K562 (cell line): ENCODE results near the gene TRERF1. TPM values are rescaled to one million over a fixed set of nuclear protein-coding genes. Genes with fewer than 3 reads are reported as not detected.
A peak's percentile ranks its signal among the peaks of the same experiment; 100 is the strongest.

Source experiments
- ATAC-seq: fragments of 200-7000 bp; cut with Tn5 transposase; 3 replicates; pipeline ENCODE4 v1.9.1; 2020; ENCODE audit warnings: moderate library complexity
- BruUV-seq: library from RNA; stranded (reverse); fragments of 400-500 nt; replicated peaks from 2 replicates; lab custom pipeline; 2021; lab: Mats Ljungman, UMichigan
- CTCF ChIA-PET: fragments of 300-600 bp; formaldehyde crosslinking; extraction: SDS; loops from one replicate; lab custom pipeline; 2021; ENCODE audit warnings: low intra/inter-chr PET ratio; lab: Yijun Ruan, JAX
- POLR2A ChIA-PET: fragments of 300-600, 350-650 bp; sonication (Branson Sonifier 250); formaldehyde crosslinking; extraction: SDS; loops from one replicate; lab custom pipeline; 2021; ENCODE audit warnings: antibody characterized with exemption, inconsistent platforms; lab: Yijun Ruan, JAX
- DNase-seq, 4 experiments: peaks; one replicate each; pipeline versions ENCODE4 v3.0.0 to v3.0.0-alpha.2; 2011 to 2018; ENCODE audit warnings: low spot score in 3 of 4, mixed read lengths in 3 of 4; ENCODE audit errors: extremely low read depth in 1 of 4
- FAIRE-seq: peaks from 2 replicates; lab custom pipeline; 2011; peaks lifted over from hg19 to GRCh38; lab: Jason Lieb, UNC
- H2AFZ ChIP-seq: 2 replicates; pipeline ENCODE4 v1.6.0; 2011; ENCODE audit warnings: low read depth, low read length, control low read depth, inconsistent platforms
- H3K27ac ChIP-seq: fragments of 200-600 bp; 3 replicates; pipeline ENCODE4 v1.8.0; 2011; ENCODE audit warnings: low read depth, mild to moderate bottlenecking, control low read depth, inconsistent platforms, low read length, moderate library complexity, mixed read lengths; ENCODE audit errors: extremely low read depth
- H3K27me3 ChIP-seq, 2 experiments: fragments of 300-600 bp in 1 of 2; 2 replicates in 1 of 2; 3 replicates in 1 of 2; pipeline versions ENCODE4 v1.6.0 to v1.8.0; 2011; ENCODE audit warnings: inconsistent platforms in 2 of 2, low read length in 2 of 2, mild to moderate bottlenecking in 1 of 2, mixed read lengths in 1 of 2, moderate library complexity in 1 of 2; ENCODE audit not compliant: control insufficient read depth in 2 of 2, insufficient read depth in 2 of 2
- H3K36me3 ChIP-seq: fragments of 300-600 bp; 3 replicates; pipeline ENCODE4 v1.8.0; 2011; ENCODE audit warnings: mild to moderate bottlenecking, low read length, inconsistent platforms; ENCODE audit not compliant: control insufficient read depth, insufficient read depth
- H3K4me1 ChIP-seq, 2 experiments: fragments of 200-600 bp in 1 of 2; replicated peaks in 1 of 2; 2 replicates in 1 of 2; 3 replicates in 1 of 2; pipeline versions ENCODE4 v1.5.1 to v1.8.0; 2011; ENCODE audit warnings: inconsistent platforms in 2 of 2, low read length in 2 of 2, mild to moderate bottlenecking in 1 of 2, mixed read lengths in 1 of 2, moderate library complexity in 1 of 2; ENCODE audit not compliant: control insufficient read depth in 2 of 2, insufficient read depth in 2 of 2
- H3K4me2 ChIP-seq: 2 replicates; pipeline ENCODE4 v1.6.1; 2011; ENCODE audit warnings: low read length, control low read depth, inconsistent platforms, mixed read lengths; ENCODE audit not compliant: insufficient read depth
- H3K4me3 ChIP-seq: fragments of 200-600 bp; sonication (generic), shearing (Covaris generic); 2 replicates; pipeline ENCODE4 v1.5.1; 2016; ENCODE audit warnings: control low read depth, inconsistent platforms
- H3K79me2 ChIP-seq: fragments of 200-600 bp; 3 replicates; pipeline ENCODE4 v1.8.0; 2011; ENCODE audit warnings: low read length, inconsistent platforms; ENCODE audit not compliant: control insufficient read depth, insufficient read depth
- H3K9ac ChIP-seq, 2 experiments: 2 replicates each; pipeline versions ENCODE4 v1.6.0 to v1.6.1; 2011; ENCODE audit warnings: low read depth in 2 of 2, low read length in 2 of 2, control low read depth in 1 of 2, inconsistent platforms in 1 of 2, mild to moderate bottlenecking in 1 of 2, mixed read lengths in 1 of 2; ENCODE audit not compliant: insufficient read depth in 1 of 2
- H3K9me1 ChIP-seq: one replicate; pipeline ENCODE4 v1.6.0; 2011; ENCODE audit warnings: inconsistent platforms, mild to moderate bottlenecking, low read length, moderate library complexity; ENCODE audit not compliant: control insufficient read depth, insufficient read depth
- H3K9me3 ChIP-seq: replicated peaks from 2 replicates; pipeline ENCODE4 v1.5.1; 2011; ENCODE audit warnings: low read depth, low read length, inconsistent platforms; ENCODE audit not compliant: control insufficient read depth, insufficient read depth
- H4K20me1 ChIP-seq: replicated peaks from 2 replicates; pipeline ENCODE4 v1.6.1; 2011; ENCODE audit warnings: low read length, inconsistent platforms, mixed read lengths; ENCODE audit not compliant: control insufficient read depth, insufficient read depth
- EGR1 ChIP-seq: fragments of 450-650 bp; conservative IDR thresholded peaks from 2 replicates; pipeline ENCODE4 v1.6.1; 2017; ENCODE audit warnings: mild to moderate bottlenecking
- ELF1 ChIP-seq: fragments of 200-800 bp; sonication (Bioruptor generic); IDR thresholded peaks from 2 replicates; pipeline ENCODE4 v1.6.1; 2016; ENCODE audit warnings: missing genetic modification characterization, missing compliant biosample characterization
- ETV6 ChIP-seq, 3 experiments: fragments of 150-350 bp in 1 of 3; sonication (generic) in 1 of 3; formaldehyde crosslinking in 1 of 3; IDR thresholded peaks; 2 replicates each; pipeline versions ENCODE4 v1.6.1 to v1.8.0; 2014 to 2022; ENCODE audit warnings: borderline replicate concordance in 2 of 3, low read depth in 2 of 3, antibody characterized with exemption in 1 of 3, low read length in 1 of 3, mild to moderate bottlenecking in 1 of 3, missing genetic modification reagents in 1 of 3
- HIVEP1 ChIP-seq: fragments of 250-450 bp; sonication (Bioruptor Pico); IDR thresholded peaks from 2 replicates; pipeline ENCODE4 v1.4.0; 2020; ENCODE audit warnings: mild to moderate bottlenecking
- HMG20B ChIP-seq: fragments of 250-450 bp; sonication (Bioruptor Pico); IDR thresholded peaks from 2 replicates; pipeline ENCODE4 v1.5.0; 2021; ENCODE audit warnings: mild to moderate bottlenecking
- MBD1 ChIP-seq: fragments of 250-450 bp; sonication (Bioruptor Pico); IDR thresholded peaks from 2 replicates; pipeline ENCODE4 v1.8.0; 2022; ENCODE audit warnings: inconsistent platforms
- SMAD4 ChIP-seq: fragments of 250-450 bp; sonication (Bioruptor Pico); conservative IDR thresholded peaks from 2 replicates; pipeline ENCODE4 v1.8.0; 2021; ENCODE audit warnings: inconsistent platforms, mild to moderate bottlenecking, moderate library complexity
- SPI1 ChIP-seq: IDR thresholded peaks from 2 replicates; pipeline ENCODE4 v1.6.1; 2011; ENCODE audit warnings: low read depth, low read length, control low read depth, borderline replicate concordance
- XRCC5 ChIP-seq: fragments of 200-400 bp; formaldehyde crosslinking; IDR thresholded peaks from 2 replicates; pipeline ENCODE4 v1.6.1; 2017; ENCODE audit warnings: low read depth, mild to moderate bottlenecking, low read length
- ZNF133 ChIP-seq: fragments of 250-450 bp; sonication (Bioruptor Pico); IDR thresholded peaks from 2 replicates; pipeline ENCODE4 v1.4.0; 2020; ENCODE audit warnings: mild to moderate bottlenecking
- ZNF146 ChIP-seq: IDR thresholded peaks from one replicate; pipeline ENCODE4 v1.6.1; 2018; ENCODE audit warnings: missing compliant biosample characterization; ENCODE audit not compliant: unreplicated experiment
- ZNF197 ChIP-seq: fragments of 200-800 bp; sonication (Bioruptor generic); IDR thresholded peaks from 2 replicates; pipeline ENCODE4 v1.6.1; 2016; ENCODE audit warnings: low read depth, missing genetic modification characterization, missing compliant biosample characterization
- ZNF263 ChIP-seq: sonication (generic); formaldehyde crosslinking; IDR thresholded peaks from 2 replicates; pipeline ENCODE4 v1.8.0; 2022; ENCODE audit warnings: mild to moderate bottlenecking, missing genetic modification reagents, borderline replicate concordance
- ZNF395 ChIP-seq: fragments of 200-800 bp; sonication (Bioruptor generic); IDR thresholded peaks from 2 replicates; pipeline ENCODE4 v1.6.1; 2017; ENCODE audit warnings: missing genetic modification characterization, missing compliant biosample characterization
- WGBS: fragments of 100-300 bp; shearing (Covaris generic); methylation state at CpG from one replicate; pipeline ENCODE4 v1.1.6; 2016; ENCODE audit warnings: low coverage, mixed read lengths; ENCODE audit not compliant: insufficient coverage; ENCODE audit errors: missing lambda C conversion rate; 5-methylcytosine and 5-hydroxymethylcytosine counted together
- in situ Hi-C: fragments of 300-500 bp; cut with MboI; formaldehyde crosslinking; loops from 4 replicates; pipeline ENCODE4 v1.15.0; 2018; ENCODE audit warnings: inconsistent platforms, mixed read lengths
- intact Hi-C: fragments of 100-400 bp; cut with micrococcal nuclease; formaldehyde crosslinking; loops from 2 replicates; pipeline ENCODE4 v1.14.2; 2022
- polyA plus RNA-seq, 8 experiments: library from polyadenylated mRNA; depleted of rRNA in 4 of 8; stranded (reverse) in 5 of 8; unstranded in 3 of 8; fragments of >200 nt; fragmentation: Nextera tagmentation in 2 of 8; fragmentation: Illumina TruSeq in 1 of 8; extraction: Ambion mirVana in 2 of 8; extraction: Trizol in 1 of 8; gene quantifications; 2 replicates each; pipeline versions ENCODE4 v1.2.1 to v1.2.3, GENCODE V29; 2011 to 2014; ENCODE audit warnings: inconsistent platforms in 1 of 8, missing spikeins in 1 of 8
- total RNA-seq, 7 experiments: library from RNA; depleted of rRNA in 6 of 7; stranded (reverse); fragments of >200 nt in 6 of 7; fragmentation: Illumina TruSeq in 2 of 7; extraction: Trizol in 2 of 7; gene quantifications; 2 replicates each; pipeline versions ENCODE4 v1.2.1 to v1.2.3, GENCODE V29; 2011 to 2021; ENCODE audit warnings: low replicate concordance in 1 of 7

The TRERF1 gene
- total and polyA plus RNA-seq, 9 of the 15 experiments (the other 6 are each of a cell fraction or from before 2014, with no cell fraction given): 0.04 to 0.20 (median 0.07) TPM; not detected in 3

DNA sequence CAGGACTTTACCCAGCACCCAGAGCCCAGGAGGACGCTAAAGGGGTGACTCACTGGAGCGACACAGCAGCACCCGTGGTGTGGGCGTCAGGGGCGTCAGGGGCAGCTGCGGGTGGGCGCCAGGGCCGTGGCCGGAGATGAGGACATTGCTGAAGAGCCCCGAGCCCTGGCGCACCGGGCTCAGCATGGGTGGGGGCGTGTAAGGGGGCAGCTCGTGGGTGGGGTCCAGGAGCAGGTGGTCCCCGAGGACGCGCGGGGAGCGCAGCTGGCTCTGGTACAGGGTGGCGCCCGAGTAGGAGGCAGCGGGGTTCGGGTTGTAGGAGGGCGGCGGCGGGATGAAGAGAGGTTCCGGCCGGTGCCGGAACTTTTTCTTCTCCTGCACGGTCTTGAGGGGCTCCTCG, 192.4 kb downstream of the TRERF1 start:
- Histone ChIP-seq H3K4me3 (no peak overlapping the region), H3K79me2 (no peaks in the 10 kb centered on the region), H3K4me2 (no peak overlapping the region), H4K20me1 (no peaks in the 10 kb centered on the region), H3K27ac (no peak overlapping the region), H3K9ac (no peak overlapping the region), H2AFZ (no peak overlapping the region), H3K9me1 (no peaks in the 10 kb centered on the region), H3K9me3 (no peaks in the 10 kb centered on the region), H3K27me3 (peaks cover 36 to 48% of the 10 kb centered on the region in 2 experiments), H3K4me1 (peaks cover 9 to 21% of the 10 kb centered on the region in 2 experiments), H3K36me3 (no peaks in the 10 kb centered on the region)
- DNase-seq (no peak), ATAC-seq (no peak), FAIRE-seq (no peak)
- WGBS: 43% methylated on average over 30 of the region's 31 CpGs
- intact Hi-C loops: no loop called here
- in situ Hi-C loops: no loop called here
- CTCF ChIA-PET: no interaction called here
- TF ChIP-seq ZNF395 (CRISPR knock-in tag) (no peak), HIVEP1 (CRISPR knock-in tag) (no peak), ZNF197 (no peak), EGR1 (peak; percentile 70)
- POLR2A ChIA-PET: interaction anchor here (1.2 kb wide), 1 partner anchor 10 kb away, joined by 5 read pairs; no protein-coding TSS in a partner anchor
- BruUV-seq: no TSS peak

DNA sequence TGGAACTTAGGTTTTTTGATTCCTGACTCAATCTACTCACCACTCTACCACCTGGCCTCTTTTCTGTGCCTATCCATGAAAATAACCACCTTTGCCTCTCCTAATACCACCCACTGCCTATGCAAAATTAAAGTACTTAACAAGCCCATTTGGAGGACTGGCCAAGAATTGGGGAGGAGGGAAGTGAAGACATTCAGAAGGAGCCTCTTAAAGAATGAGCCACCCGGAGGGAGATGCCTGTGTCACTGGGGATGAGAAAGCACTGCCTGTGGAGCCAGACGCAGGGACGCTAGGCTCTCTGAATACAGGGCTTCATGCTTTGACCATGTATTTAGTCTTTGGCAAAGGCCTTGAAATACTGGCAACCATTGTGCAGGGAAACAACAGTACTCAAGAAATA, 194.1 kb downstream of the TRERF1 start:
- no peak overlapping the region for H3K4me3 ChIP-seq
- no peak overlapping the region for H3K4me2 ChIP-seq
- no peak for FAIRE-seq
- WGBS: 18% methylated on average over 3 of the region's 3 CpGs
- H2AFZ ChIP-seq: no peak overlapping the region
- H3K9me1 ChIP-seq: no peaks in the 10 kb centered on the region
- DNase-seq: no peak
- H3K27me3 ChIP-seq: peaks cover 35 to 50% of the 10 kb centered on the region in 2 experiments
- ChIA-PET POLR2A (no interaction called here), CTCF (no interaction called here)
- no peak for ATAC-seq
- BruUV-seq: no TSS peak
- H3K9ac ChIP-seq: no peak overlapping the region
- H3K36me3 ChIP-seq: no peaks in the 10 kb centered on the region
- intact Hi-C loops: no loop called here
- H4K20me1 ChIP-seq: no peaks in the 10 kb centered on the region
- H3K27ac ChIP-seq: no peak overlapping the region
- no peaks in the 10 kb centered on the region for H3K79me2 ChIP-seq
- peaks cover 9 to 15% of the 10 kb centered on the region in 2 experiments for H3K4me1 ChIP-seq
- in situ Hi-C loops: no loop called here
- no peaks in the 10 kb centered on the region for H3K9me3 ChIP-seq
- no peak for TF ChIP-seq ZNF146 (CRISPR knock-in tag)
- TF ChIP-seq ETV6 (IDR thresholded peaks at IDR 0.05; ENCODE audit: borderline replicate concordance in 1 of 2, low read depth in 2 of 2, low read length in 1 of 2): no peak
- TF ChIP-seq ETV6 (CRISPR knock-in tag; IDR thresholded peaks at IDR 0.05; ENCODE audit: borderline replicate concordance): no peak
- TF ChIP-seq SMAD4 (CRISPR knock-in tag): no peak
- TF ChIP-seq ZNF133 (CRISPR knock-in tag): no peak
- no peak for TF ChIP-seq EGR1
- no peak for TF ChIP-seq HMG20B
- TF ChIP-seq XRCC5: no peak
- no peak for TF ChIP-seq ZNF263 (CRISPR knock-in tag)
- TF ChIP-seq SPI1: no peak
- TF ChIP-seq ELF1: no peak
- no peak for TF ChIP-seq MBD1 (CRISPR knock-in tag)
